22Rv1 (cell line): ENCODE measurements around the gene FHAD1.

ENCODE experiments used
- H3K27ac ChIP-seq: fragments of 450-650 bp; 2 replicates; pipeline ENCODE4 v1.5.1; 2017
- ZFX ChIP-seq: fragments of 450-650 bp; IDR thresholded peaks from 2 replicates; pipeline ENCODE4 v1.6.1; 2017; ENCODE audit warnings: antibody characterized with exemption, borderline replicate concordance
- TF ChIP-seq, protein P1 (sequence below): fragments of 450-650 bp; IDR thresholded peaks from 2 replicates; pipeline ENCODE4 v1.5.1; 2017; ENCODE audit warnings: mild to moderate bottlenecking

Gene FHAD1

DNA sequence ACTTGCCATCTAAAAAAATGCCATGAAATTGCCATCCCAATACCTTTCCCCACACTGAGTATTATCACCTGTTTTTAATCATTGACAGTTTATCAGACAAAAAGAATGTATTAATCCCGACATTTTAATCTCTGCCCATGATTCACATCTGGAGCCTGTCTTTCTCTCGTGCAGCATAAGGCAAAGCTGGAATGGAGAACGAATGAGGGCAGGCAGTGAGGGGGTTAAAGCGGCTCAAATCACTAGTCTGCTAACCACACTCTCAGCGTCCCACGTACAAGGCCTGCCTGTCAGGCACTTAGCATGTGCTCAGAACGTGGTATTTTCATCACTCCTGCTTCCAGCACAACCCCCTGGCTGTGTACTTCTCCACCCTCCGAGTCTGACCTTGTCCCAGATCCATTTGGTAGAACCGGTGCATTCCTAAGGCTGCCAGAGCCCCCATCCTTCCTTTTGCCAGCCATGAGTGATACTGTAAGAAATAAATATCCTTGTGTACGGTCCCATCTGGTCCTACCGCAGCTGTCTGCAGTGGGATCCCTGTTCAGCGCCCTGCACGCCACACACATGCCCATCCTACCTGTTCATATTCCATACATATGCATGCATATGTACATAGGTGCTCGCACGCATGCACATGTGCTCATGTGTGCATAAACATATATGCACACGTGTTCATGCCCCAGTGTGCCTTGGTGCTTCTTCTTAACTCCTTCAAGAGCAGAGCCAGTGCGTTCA, 34.6 kb upstream of the FHAD1 start:
- no peak overlapping the region for H3K27ac ChIP-seq
- TF ChIP-seq, protein P1, sequence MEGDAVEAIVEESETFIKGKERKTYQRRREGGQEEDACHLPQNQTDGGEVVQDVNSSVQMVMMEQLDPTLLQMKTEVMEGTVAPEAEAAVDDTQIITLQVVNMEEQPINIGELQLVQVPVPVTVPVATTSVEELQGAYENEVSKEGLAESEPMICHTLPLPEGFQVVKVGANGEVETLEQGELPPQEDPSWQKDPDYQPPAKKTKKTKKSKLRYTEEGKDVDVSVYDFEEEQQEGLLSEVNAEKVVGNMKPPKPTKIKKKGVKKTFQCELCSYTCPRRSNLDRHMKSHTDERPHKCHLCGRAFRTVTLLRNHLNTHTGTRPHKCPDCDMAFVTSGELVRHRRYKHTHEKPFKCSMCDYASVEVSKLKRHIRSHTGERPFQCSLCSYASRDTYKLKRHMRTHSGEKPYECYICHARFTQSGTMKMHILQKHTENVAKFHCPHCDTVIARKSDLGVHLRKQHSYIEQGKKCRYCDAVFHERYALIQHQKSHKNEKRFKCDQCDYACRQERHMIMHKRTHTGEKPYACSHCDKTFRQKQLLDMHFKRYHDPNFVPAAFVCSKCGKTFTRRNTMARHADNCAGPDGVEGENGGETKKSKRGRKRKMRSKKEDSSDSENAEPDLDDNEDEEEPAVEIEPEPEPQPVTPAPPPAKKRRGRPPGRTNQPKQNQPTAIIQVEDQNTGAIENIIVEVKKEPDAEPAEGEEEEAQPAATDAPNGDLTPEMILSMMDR: no peak
- TF ChIP-seq ZFX: no peak

DNA sequence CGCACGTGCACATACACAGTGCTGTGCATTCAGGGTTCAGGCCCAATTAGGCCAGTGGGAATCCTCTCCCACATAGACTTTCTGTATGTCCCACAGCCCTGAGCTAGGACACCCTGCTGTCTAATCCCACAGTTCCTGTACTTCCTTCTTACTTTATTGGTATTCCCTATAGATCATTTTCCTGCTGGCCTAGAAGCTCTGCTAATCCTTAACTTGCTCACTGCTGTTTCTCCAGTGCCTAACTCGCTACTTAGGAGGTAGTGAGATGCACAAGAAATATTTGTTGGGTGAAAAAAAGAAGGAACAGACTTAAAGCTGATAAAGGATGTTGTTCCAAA, 34.1 kb upstream of the FHAD1 start:
- H3K27ac ChIP-seq: no peak overlapping the region
- TF ChIP-seq, protein P1: no peak
- TF ChIP-seq ZFX: no peak

DNA sequence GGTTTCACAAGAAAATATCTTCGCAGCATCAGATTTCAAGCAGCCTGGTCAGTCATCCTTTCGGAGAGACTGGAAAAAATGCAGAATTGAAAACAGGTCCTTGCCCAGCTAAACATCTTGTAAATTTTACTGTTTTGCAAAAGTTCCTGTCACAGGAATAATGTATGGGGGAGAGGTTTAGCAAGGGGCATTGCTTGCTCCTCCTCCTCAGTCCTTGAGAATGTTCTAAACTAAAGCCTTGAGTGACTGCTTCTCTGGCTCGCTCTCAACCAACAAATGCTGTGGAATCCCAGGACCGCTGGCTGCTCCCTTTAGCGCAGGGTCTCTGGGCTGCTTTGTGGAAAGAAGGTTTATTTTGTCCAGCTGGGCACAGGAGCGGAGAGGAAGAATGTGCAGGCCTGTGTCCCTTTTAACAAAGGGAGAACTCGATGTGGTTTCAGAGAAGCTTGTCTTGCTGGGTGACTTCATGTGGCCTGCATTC, 33.6 kb upstream of the FHAD1 start:
- TF ChIP-seq ZFX: no peak
- TF ChIP-seq, protein P1: no peak
- H3K27ac ChIP-seq: no peak overlapping the region

DNA sequence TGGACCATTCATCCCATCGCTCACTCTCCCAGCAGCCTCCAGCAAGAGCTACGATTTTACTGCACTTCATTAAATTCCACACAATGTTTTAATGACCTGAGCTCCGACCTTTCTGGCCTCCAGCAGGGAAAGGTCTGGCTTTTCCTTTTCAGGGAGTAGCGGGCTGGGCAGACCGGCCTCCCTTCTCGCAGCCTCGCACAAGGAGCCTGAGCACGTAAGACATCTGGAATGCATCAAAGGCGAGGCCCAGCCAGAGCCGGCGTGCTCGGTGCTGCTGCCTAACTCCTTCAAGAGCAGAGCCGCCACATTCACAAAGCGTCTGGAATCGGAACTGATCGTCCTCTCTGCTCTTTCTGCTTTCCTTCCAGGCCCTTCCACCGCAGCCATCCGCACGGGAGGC, 32.5 kb upstream of the FHAD1 start:
- TF ChIP-seq ZFX: no peak
- TF ChIP-seq, protein P1: no peak
- H3K27ac ChIP-seq: no peak overlapping the region

DNA sequence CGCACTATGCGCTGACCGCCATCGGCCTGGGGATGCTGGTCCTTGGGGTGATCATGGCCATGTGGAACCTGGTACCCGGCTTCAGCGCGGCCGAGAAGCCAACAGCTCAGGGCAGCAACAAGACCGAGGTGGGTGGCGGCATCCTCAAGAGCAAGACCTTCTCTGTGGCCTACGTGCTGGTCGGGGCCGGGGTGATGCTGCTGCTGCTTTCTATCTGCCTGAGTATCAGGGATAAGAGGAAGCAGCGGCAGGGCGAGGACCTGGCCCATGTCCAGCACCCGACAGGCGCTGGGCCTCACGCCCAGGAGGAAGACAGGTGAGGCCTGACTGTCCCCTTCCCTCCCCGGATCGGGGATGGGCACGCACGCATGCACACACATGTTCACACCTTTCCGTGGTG, 31.9 kb upstream of the FHAD1 start:
- H3K27ac ChIP-seq: no peak overlapping the region
- TF ChIP-seq, protein P1: no peak
- no peak for TF ChIP-seq ZFX

DNA sequence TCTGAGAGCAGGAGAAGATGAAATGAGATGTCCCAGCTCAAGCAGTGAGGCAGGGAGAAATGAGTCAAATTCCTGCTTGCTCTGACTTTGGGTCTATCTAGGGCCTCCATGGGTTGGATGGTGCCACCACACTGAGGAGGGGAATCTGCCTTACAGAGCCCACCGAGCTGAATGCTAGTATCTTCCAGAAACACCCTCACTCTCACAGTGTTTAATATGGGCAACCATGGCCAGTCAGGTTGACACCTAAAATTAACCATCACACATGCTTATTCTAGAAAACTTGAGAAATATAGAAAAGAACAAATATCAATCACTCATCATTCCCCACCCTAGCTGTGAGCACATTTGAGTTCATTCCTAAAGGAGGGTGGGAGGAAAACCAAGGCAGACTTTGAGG, 29.4 kb upstream of the FHAD1 start:
- no peak overlapping the region for H3K27ac ChIP-seq
- TF ChIP-seq, protein P1: no peak
- no peak for TF ChIP-seq ZFX
